Mesenchymal stem cell (in vitro differentiated cells and primary cell): Measurements from ENCODE around the gene ADD1.
A peak's percentile ranks its signal among the peaks of the same experiment; 100 is the strongest.

Source experiments
- DNase-seq: peaks from one replicate; pipeline ENCODE4 v3.0.0-alpha.2; 2013
- H2AFZ ChIP-seq: one replicate; pipeline ENCODE4 v1.6.1; 2013; ENCODE audit warnings: low read depth, mild to moderate bottlenecking, control low read depth, inconsistent platforms, low read length, moderate library complexity
- H2AK5ac ChIP-seq: 2 replicates; pipeline ENCODE4 v1.6.1; 2013; ENCODE audit warnings: low read length, moderate library complexity, mild to moderate bottlenecking, inconsistent platforms; ENCODE audit not compliant: severe bottlenecking
- H2BK120ac ChIP-seq: one replicate; pipeline ENCODE4 v1.6.1; 2013; ENCODE audit warnings: low read depth, mild to moderate bottlenecking, inconsistent platforms, low read length, moderate library complexity
- H2BK12ac ChIP-seq, 2 experiments: one replicate each; pipeline ENCODE4 v1.6.1; 2013; ENCODE audit warnings: inconsistent platforms in 2 of 2, low read length in 2 of 2, mild to moderate bottlenecking in 2 of 2, moderate library complexity in 2 of 2, control low read depth in 1 of 2
- H2BK15ac ChIP-seq: one replicate; pipeline ENCODE4 v1.6.1; 2013; ENCODE audit warnings: mild to moderate bottlenecking, low read depth, inconsistent platforms; ENCODE audit not compliant: poor library complexity, severe bottlenecking
- H2BK5ac ChIP-seq: 2 replicates; pipeline ENCODE4 v1.6.1; 2013; ENCODE audit warnings: low read depth, mild to moderate bottlenecking, low read length, control low read depth, inconsistent platforms; ENCODE audit not compliant: poor library complexity, severe bottlenecking
- H3K14ac ChIP-seq, 2 experiments: one replicate each; pipeline ENCODE4 v1.6.1; 2013; ENCODE audit warnings: inconsistent platforms in 2 of 2, low read length in 2 of 2, control low read depth in 1 of 2, mild to moderate bottlenecking in 1 of 2, moderate library complexity in 1 of 2
- H3K18ac ChIP-seq, 2 experiments: one replicate each; pipeline ENCODE4 v1.6.1; 2013; ENCODE audit warnings: inconsistent platforms in 2 of 2, low read length in 2 of 2, control low read depth in 1 of 2, low read depth in 1 of 2, mild to moderate bottlenecking in 1 of 2
- H3K23ac ChIP-seq, 2 experiments: one replicate each; pipeline ENCODE4 v1.6.1; 2013; ENCODE audit warnings: inconsistent platforms in 2 of 2, low read length in 2 of 2, mild to moderate bottlenecking in 2 of 2, moderate library complexity in 2 of 2, control low read depth in 1 of 2
- H3K27ac ChIP-seq: 2 replicates; pipeline ENCODE4 v1.5.1; 2013; ENCODE audit warnings: mild to moderate bottlenecking, moderate library complexity, low read length, control low read depth, inconsistent platforms; ENCODE audit not compliant: poor library complexity, severe bottlenecking
- H3K27me3 ChIP-seq, 2 experiments: 2 replicates each; pipeline versions ENCODE4 v1.6.1 to v1.7.0; 2013; ENCODE audit warnings: low read length in 2 of 2, mild to moderate bottlenecking in 2 of 2, moderate library complexity in 2 of 2, control low read depth in 1 of 2, inconsistent platforms in 1 of 2; ENCODE audit not compliant: control insufficient read depth in 1 of 2, insufficient read depth in 1 of 2
- H3K36me3 ChIP-seq, 2 experiments: 2 replicates each; pipeline versions ENCODE4 v1.6.1 to v1.7.0; 2013; ENCODE audit warnings: low read length in 2 of 2, control low read depth in 1 of 2, inconsistent platforms in 1 of 2, low read depth in 1 of 2, mild to moderate bottlenecking in 1 of 2; ENCODE audit not compliant: insufficient read depth in 2 of 2, control insufficient read depth in 1 of 2
- H3K4ac ChIP-seq, 2 experiments: one replicate each; pipeline ENCODE4 v1.6.1; 2013; ENCODE audit warnings: inconsistent platforms in 2 of 2, low read length in 2 of 2, mild to moderate bottlenecking in 2 of 2, moderate library complexity in 2 of 2, control low read depth in 1 of 2, low read depth in 1 of 2
- H3K4me1 ChIP-seq: 2 replicates; pipeline ENCODE4 v1.6.1; 2013; ENCODE audit warnings: low read depth, low read length, control low read depth; ENCODE audit not compliant: control insufficient read depth, insufficient read depth
- H3K4me2 ChIP-seq: 2 replicates; pipeline ENCODE4 v1.6.1; 2013; ENCODE audit warnings: low read length, mild to moderate bottlenecking, inconsistent platforms; ENCODE audit not compliant: poor library complexity, severe bottlenecking
- H3K4me3 ChIP-seq, 2 experiments: 2 replicates each; pipeline versions ENCODE4 v1.5.1 to v1.7.0; 2013; ENCODE audit warnings: low read length in 2 of 2, mild to moderate bottlenecking in 2 of 2, control low read depth in 1 of 2, low read depth in 1 of 2; ENCODE audit not compliant: insufficient read depth in 1 of 2
- H3K79me1 ChIP-seq: replicated peaks from 2 replicates; pipeline ENCODE4 v1.6.1; 2013; ENCODE audit warnings: mild to moderate bottlenecking, control low read depth, low read length, inconsistent platforms; ENCODE audit not compliant: poor library complexity, severe bottlenecking
- H3K9ac ChIP-seq: 2 replicates; pipeline ENCODE4 v1.7.0; 2013; ENCODE audit warnings: mild to moderate bottlenecking, low read length, moderate library complexity
- H3K9me3 ChIP-seq: 2 replicates; pipeline ENCODE4 v1.7.0; 2013; ENCODE audit warnings: mild to moderate bottlenecking, low read length; ENCODE audit not compliant: control insufficient read depth
- H4K8ac ChIP-seq: one replicate; pipeline ENCODE4 v1.6.1; 2013; ENCODE audit warnings: inconsistent platforms, mild to moderate bottlenecking, low read length, moderate library complexity
- H4K91ac ChIP-seq: one replicate; pipeline ENCODE4 v1.6.1; 2013; ENCODE audit warnings: mild to moderate bottlenecking, low read length, inconsistent platforms
- WGBS: methylation state at CpG from one replicate; pipeline ENCODE4 v1.1.7; 2013; ENCODE audit warnings: mixed read lengths; 5-methylcytosine and 5-hydroxymethylcytosine counted together

The ADD1 gene

DNA sequence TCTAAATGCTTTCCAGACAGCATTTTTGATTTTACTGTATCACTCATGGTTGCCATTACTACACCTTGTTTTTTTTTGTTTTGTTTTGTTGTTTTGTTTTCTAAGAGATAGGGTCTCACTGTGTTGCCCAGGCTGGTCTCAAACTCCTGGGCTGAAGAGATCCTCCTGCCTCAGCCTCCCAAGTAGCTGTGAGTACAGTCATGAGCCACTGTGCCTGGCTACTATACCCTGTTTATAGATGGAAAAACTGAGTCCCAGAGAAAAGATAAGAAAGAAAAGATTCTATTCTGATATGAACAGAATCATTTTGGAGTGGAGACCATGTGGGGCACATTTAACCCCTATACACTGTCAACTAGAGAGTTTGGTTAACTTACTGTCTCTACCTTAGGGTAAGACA lies 20.0 kb downstream of the ADD1 start:
- Histone ChIP-seq H2BK12ac (no peak overlapping the region), H2BK5ac (no peak overlapping the region), H4K8ac (no peak overlapping the region), H3K23ac (no peak overlapping the region), H3K4me3 (no peak overlapping the region), H3K36me3 (no peaks in the 10 kb centered on the region), H4K91ac (no peak overlapping the region), H3K27me3 (no peaks in the 10 kb centered on the region), H2AK5ac (no peak overlapping the region), H3K9me3 (no peaks in the 10 kb centered on the region), H3K4me2 (no peak overlapping the region), H3K4ac (no peak overlapping the region), H2BK120ac (no peak overlapping the region), H3K18ac (no peak overlapping the region), H3K4me1 (peaks cover 18% of the 10 kb centered on the region), H2AFZ (no peak overlapping the region), H3K9ac (no peak overlapping the region), H3K14ac (no peak overlapping the region), H3K79me1 (peaks cover 1% of the 10 kb centered on the region), H3K27ac (no peak overlapping the region), H2BK15ac (no peak overlapping the region)
- DNase-seq = no peak

DNA sequence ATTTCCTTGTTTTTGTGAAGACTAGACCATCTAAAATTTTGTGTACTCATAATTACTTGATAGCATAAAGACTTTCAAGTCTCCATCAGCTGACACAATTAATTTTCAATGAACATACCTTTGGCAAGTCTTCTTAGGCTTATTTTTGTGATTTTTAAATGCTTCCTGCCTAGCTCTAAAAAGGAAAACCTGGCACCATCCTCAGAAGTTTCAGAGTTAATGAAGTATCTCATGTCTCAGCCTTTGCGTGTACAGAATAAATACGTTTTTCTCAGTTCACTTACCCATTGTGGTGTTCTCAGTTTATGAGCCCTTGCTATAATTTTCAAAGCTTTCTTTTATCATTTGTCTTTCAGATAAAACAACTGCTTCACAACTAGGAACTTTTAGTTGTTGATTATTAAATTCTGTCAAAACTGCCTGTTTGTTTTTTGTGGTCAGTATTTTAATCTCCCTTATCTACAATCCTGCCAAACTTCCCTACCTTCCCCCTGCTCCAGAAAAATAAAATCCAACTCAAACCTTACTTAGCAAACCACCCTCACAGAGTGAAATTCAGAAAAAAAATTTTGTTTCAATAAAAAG lies 21.6 kb downstream of the ADD1 start:
- H3K14ac ChIP-seq = no peak overlapping the region
- H2AK5ac ChIP-seq = no peak overlapping the region
- no peak overlapping the region for H3K4me3 ChIP-seq
- no peak overlapping the region for H3K4ac ChIP-seq
- H4K91ac ChIP-seq = no peak overlapping the region
- 75% methylated on average over 2 of the region's 2 CpGs for WGBS
- H3K23ac ChIP-seq = no peak overlapping the region
- H2BK15ac ChIP-seq = no peak overlapping the region
- peaks cover 1% of the 10 kb centered on the region for H3K79me1 ChIP-seq
- H4K8ac ChIP-seq = no peak overlapping the region
- H2BK5ac ChIP-seq = no peak overlapping the region
- no peak overlapping the region for H3K4me2 ChIP-seq
- H2AFZ ChIP-seq = no peak overlapping the region
- no peak overlapping the region for H2BK120ac ChIP-seq
- H3K9me3 ChIP-seq = no peaks in the 10 kb centered on the region
- no peak overlapping the region for H3K18ac ChIP-seq
- H3K27me3 ChIP-seq = no peaks in the 10 kb centered on the region
- peaks cover 0 to 3% of the 10 kb centered on the region in 2 experiments for H3K36me3 ChIP-seq
- H2BK12ac ChIP-seq = no peak overlapping the region
- DNase-seq = no peak
- no peak overlapping the region for H3K9ac ChIP-seq
- H3K4me1 ChIP-seq = peaks cover 22% of the 10 kb centered on the region
- no peak overlapping the region for H3K27ac ChIP-seq

DNA sequence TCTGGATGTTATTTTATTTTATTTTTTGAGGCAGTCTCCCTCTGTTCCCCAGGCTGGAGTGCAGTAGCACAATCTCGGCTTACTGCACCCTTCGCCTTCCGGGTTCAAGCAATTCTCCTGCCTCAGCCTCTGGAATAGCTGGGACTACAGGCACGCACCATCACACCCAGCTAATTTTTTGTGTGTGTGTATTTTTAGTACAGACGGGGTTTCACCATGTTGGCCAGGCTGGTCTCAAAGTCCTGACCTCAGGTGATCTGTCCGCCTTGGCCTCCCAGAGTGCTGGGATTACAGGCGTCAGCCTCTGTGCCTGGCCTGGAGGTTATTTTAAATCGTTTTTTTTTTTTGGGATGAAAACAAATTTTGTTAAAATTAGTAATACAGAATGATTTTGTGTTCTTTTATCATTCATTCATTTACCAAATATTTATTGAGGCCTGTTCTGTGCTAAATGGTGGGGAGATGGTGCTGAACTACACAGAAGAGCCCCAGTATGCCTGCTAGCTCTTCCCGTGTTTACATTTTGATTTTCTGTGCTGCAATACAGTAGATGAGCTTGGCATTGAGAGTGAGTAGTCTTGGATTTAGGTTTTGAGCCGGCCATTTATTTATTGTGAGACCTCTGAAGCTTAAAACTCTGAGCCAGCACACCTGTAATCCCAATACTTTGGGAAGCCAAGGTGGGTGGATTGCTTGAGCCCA lies 22.7 kb downstream of the ADD1 start:
- H2BK120ac ChIP-seq = no peak overlapping the region
- no peak overlapping the region for H3K27ac ChIP-seq
- H2BK5ac ChIP-seq = no peak overlapping the region
- no peak overlapping the region for H2BK15ac ChIP-seq
- no peak overlapping the region for H3K4ac ChIP-seq
- no peak overlapping the region for H3K23ac ChIP-seq
- H4K8ac ChIP-seq = no peak overlapping the region
- H3K18ac ChIP-seq = no peak overlapping the region
- no peak overlapping the region for H2BK12ac ChIP-seq
- no peak overlapping the region for H3K9ac ChIP-seq
- no peak overlapping the region for H2AFZ ChIP-seq
- peaks cover 0 to 3% of the 10 kb centered on the region in 2 experiments for H3K36me3 ChIP-seq
- no peak overlapping the region for H3K14ac ChIP-seq
- 96% methylated on average over 8 of the region's 10 CpGs for WGBS
- H3K4me1 ChIP-seq = peaks cover 20% of the 10 kb centered on the region
- no peak overlapping the region for H3K4me2 ChIP-seq
- no peaks in the 10 kb centered on the region for H3K27me3 ChIP-seq
- no peak overlapping the region for H2AK5ac ChIP-seq
- no peak for DNase-seq
- H3K9me3 ChIP-seq = no peaks in the 10 kb centered on the region
- no peak overlapping the region for H3K4me3 ChIP-seq
- no peaks in the 10 kb centered on the region for H3K79me1 ChIP-seq
- H4K91ac ChIP-seq = no peak overlapping the region

DNA sequence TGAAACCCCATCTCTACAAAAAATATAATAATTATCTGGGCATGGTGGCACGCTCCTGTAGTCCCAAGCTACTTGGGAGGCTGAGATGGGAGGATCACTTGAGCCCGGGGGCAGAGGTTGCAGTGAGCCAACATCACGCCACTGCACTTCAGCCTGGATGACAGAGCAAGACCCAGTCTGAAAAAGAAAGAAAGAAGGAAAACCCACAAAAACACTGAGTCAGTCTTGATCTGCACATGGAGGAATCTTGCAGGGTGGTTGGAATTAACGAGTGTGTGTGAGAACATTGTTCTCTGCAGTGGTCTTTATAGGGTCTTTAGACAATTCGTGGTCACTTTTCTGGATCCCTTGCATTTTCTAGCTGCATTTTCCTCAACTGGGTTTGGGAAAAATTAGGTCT lies 23.2 kb downstream of the ADD1 start:
- no peak overlapping the region for H3K4ac ChIP-seq
- DNase-seq = peak; percentile 64
- no peak overlapping the region for H3K18ac ChIP-seq
- H3K23ac ChIP-seq = no peak overlapping the region
- no peak overlapping the region for H3K9ac ChIP-seq
- no peak overlapping the region for H2BK120ac ChIP-seq
- H2AFZ ChIP-seq = no peak overlapping the region
- peaks cover 20% of the 10 kb centered on the region for H3K4me1 ChIP-seq
- H3K4me3 ChIP-seq = no peak overlapping the region
- 88% methylated on average over 5 of the region's 5 CpGs for WGBS
- no peak overlapping the region for H2BK15ac ChIP-seq
- H3K79me1 ChIP-seq = no peaks in the 10 kb centered on the region
- H3K27me3 ChIP-seq = no peaks in the 10 kb centered on the region
- no peaks in the 10 kb centered on the region for H3K9me3 ChIP-seq
- H4K8ac ChIP-seq = no peak overlapping the region
- H3K4me2 ChIP-seq = no peak overlapping the region
- H4K91ac ChIP-seq = no peak overlapping the region
- H2BK5ac ChIP-seq = no peak overlapping the region
- no peak overlapping the region for H3K27ac ChIP-seq
- no peak overlapping the region for H3K14ac ChIP-seq
- H2BK12ac ChIP-seq = no peak overlapping the region
- peaks cover 0 to 3% of the 10 kb centered on the region in 2 experiments for H3K36me3 ChIP-seq
- H2AK5ac ChIP-seq = peak overlapping the region; percentile 41
